Activated naive CD4-positive, alpha-beta T cell treated with anti-CD3 and anti-CD28 coated beads, Interleukin-2, amount 50 U/mL, for 72 hours (primary cell): ENCODE results near the gene KCNMB2. TPM values are rescaled to one million over a fixed set of nuclear protein-coding genes. Genes with fewer than 3 reads are reported as not detected.

Source experiments
- ATAC-seq, 2 donors: fragments of 150-1000 bp; cut with Tn5 transposase; 2 replicates each; pipeline ENCODE4 v1.10.0; 2021; ENCODE audit warnings: mild to moderate bottlenecking in 2 of 2, moderate library complexity in 2 of 2
- DNase-seq, 2 donors: peaks; one replicate each; pipeline ENCODE4 v3.0.0; 2021 to 2022; ENCODE audit warnings: low spot score in 2 of 2
- H3K27ac Mint-ChIP-seq, 2 donors: one replicate each; pipeline ENCODE4 v1.8.0; 2022; ENCODE audit warnings: mild to moderate bottlenecking in 2 of 2, mixed read lengths in 2 of 2
- H3K36me3 Mint-ChIP-seq, 2 donors: one replicate each; pipeline ENCODE4 v1.8.0; 2022; ENCODE audit warnings: mixed read lengths in 2 of 2
- H3K9me3 Mint-ChIP-seq, 2 donors: one replicate each; pipeline ENCODE4 v1.8.0; 2022; ENCODE audit warnings: mixed read lengths in 2 of 2
- total RNA-seq, 2 donors: library from RNA; stranded (reverse); gene quantifications; one replicate each; pipeline ENCODE4 v1.2.3, GENCODE V29; 2022

The KCNMB2 gene
- total RNA-seq, 2 donors from 2014 or later, result not detected

DNA sequence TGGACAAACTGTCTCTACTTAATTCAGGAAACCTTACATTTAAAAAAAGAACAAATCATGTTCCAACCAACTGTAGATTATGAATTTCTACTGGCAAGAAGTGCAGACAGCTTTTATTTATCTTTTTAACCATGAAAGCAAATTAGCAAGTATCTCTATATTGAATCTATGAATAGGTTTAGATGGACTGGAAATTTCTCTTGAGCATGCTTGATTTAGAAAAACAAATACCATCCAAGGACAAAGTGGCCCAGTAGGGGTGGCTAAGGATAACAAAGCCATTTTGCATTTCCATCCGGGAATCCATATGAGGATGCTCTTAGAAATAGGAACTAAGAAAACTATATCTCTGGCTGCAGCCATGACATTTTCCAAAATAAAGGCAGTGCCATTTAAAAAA lies 150.6 kb downstream of the KCNMB2 start:
- no peak for DNase-seq
- Mint-ChIP-seq H3K9me3 (peaks cover 0 to 10% of the 10 kb centered on the region in 2 donors), H3K36me3 (no peaks in the 10 kb centered on the region), H3K27ac (no peak overlapping the region)
- ATAC-seq, result no peak

DNA sequence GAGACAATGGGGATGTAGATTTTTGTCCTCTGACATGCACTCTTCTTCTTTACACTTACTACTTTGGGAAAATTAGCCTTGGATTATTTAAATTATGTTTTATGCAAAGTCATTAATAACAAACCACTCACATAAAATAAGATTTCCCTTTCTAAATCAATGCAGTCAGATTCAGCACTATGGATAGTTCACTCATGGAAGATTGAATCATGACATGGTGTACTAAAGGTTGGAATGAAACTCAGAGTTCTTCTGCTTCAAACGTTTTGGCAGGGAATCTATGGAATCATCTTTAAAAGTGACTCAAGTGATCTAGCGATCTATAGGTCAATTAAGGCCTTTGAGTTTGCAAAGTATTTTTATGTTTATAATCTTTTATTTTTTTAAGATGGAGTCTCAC lies 154.3 kb downstream of the KCNMB2 start:
- Mint-ChIP-seq H3K27ac (no peak overlapping the region), H3K36me3 (peaks cover 0 to 12% of the 10 kb centered on the region in 2 donors), H3K9me3 (peaks cover 5 to 19% of the 10 kb centered on the region in 2 donors)
- DNase-seq (no peak), ATAC-seq (no peak)

DNA sequence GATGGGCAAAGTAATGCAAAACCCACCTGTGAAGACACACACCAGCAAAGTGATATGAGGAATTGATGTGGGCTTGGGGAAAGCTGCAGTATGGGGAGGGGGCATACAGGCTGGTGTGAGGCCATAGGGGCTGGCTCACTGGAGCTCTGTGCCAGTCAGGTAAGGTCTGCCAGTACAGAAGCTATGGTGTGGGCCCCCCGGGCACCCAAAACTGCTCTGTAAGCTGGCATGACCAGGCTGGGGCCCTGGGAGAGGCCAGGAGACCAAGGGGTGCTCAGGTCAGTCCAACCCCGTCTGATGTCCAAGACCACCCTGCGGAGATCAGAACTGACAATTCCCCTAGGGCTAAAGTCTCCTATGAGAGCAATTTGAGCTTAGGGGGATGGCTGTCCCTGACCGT lies 163.1 kb downstream of the KCNMB2 start:
- ATAC-seq (no peak), DNase-seq (no peak)
- peaks cover 0 to 19% of the 10 kb centered on the region in 2 donors for H3K36me3 Mint-ChIP-seq
- peaks cover 19 to 22% of the 10 kb centered on the region in 2 donors for H3K9me3 Mint-ChIP-seq
- H3K27ac Mint-ChIP-seq, result no peak overlapping the region

DNA sequence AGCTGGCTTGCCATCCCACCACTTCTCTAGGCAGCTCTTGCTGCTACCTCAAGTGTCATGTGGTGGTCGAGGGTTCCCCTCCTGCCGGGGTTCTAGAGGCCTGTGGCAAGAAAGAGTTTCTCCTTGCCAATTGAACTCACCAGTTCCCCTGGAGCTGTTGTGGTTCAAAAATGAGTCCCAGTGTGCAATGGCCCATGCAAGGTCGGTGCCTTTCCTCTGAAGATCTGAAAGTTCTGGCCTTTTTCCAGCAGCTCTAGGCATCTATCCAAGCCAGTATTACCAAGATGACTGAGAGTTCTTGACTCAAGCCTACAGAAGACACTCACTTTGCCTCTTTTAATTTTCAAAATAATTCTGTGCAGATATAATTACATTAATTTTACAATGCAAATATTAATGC lies 163.6 kb downstream of the KCNMB2 start:
- Mint-ChIP-seq H3K27ac (no peak overlapping the region), H3K9me3 (peaks cover 18 to 21% of the 10 kb centered on the region in 2 donors), H3K36me3 (peaks cover 0 to 17% of the 10 kb centered on the region in 2 donors)
- ATAC-seq (no peak), DNase-seq (no peak)

DNA sequence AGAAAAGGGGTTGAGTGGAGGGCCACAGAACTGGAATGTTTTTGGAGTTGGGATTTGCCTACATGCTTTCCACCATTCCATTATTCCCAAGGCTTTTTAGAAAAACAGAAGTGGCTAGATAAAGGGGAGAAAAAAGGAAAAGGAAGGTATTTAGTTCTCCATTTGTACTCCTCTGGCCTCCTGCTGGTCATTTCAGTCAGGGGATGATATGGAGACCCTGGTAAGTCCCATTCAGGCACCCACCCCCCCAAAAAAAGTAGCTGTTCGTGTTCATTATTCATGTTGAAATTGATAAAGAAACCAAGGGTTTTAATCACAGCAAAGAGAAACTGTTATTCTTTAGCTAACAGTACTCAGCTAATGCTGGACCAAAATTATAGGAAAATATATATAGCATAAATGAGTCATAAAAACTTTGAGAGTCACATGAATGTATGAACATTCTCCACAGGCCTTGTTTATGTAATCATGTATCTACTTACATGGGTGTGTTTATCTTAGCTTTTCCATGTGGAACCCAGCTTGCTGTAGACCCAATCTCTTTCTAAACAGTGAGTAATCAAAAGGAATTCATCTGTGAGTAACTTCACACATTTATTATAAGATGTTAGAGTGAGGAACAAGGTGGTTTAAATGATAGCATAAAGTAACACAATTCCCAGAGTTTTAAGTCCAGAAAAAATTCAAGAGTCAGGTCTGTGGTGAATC lies 167.2 kb downstream of the KCNMB2 start:
- peaks cover under 1 to 9% of the 10 kb centered on the region in 2 donors for H3K9me3 Mint-ChIP-seq
- H3K27ac Mint-ChIP-seq, result no peak overlapping the region
- DNase-seq (no peak), ATAC-seq (no peak)
- H3K36me3 Mint-ChIP-seq, result peaks cover 0 to 5% of the 10 kb centered on the region in 2 donors

DNA sequence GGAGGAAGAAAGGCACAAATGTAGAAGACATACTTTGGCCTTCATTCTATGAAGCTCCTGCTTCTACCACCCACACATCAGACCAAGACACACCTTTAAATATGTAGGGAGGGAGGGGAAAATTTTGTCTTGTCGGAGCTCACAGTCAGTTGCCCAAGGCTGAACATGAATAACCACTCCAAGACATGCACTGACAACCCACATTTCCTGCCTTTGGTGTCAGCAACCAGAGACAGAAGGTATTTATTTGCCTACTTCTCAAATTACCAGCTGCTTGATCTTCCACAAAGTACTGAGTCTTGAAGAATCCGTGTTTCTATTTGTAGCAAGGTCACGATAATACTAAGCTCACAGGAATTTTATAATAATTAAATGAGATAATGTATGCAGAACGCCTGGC lies 169.7 kb downstream of the KCNMB2 start:
- H3K36me3 Mint-ChIP-seq, result peaks cover 0 to 5% of the 10 kb centered on the region in 2 donors
- H3K27ac Mint-ChIP-seq, result no peak overlapping the region
- DNase-seq (no peak), ATAC-seq (no peak)
- peaks cover 0 to 4% of the 10 kb centered on the region in 2 donors for H3K9me3 Mint-ChIP-seq

DNA sequence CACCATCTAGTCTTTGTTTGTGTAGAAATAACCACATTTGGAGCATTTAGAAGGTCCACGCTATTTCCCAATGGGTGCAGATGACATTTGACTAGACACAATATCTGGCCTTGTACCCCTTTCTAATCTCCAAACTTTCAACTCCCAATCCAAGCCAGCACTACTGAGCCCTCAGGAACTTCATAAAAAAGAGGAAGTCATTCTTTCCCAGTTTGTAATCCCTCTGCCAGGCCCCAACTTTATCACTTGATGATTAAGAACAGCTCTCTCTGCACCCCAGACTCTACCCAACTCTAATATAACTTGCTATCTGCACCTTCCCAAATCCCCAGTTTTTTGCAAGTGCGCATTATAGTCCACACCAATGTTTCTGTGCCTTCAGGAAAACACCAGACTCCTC lies 170.2 kb downstream of the KCNMB2 start:
- H3K9me3 Mint-ChIP-seq, result peaks cover 0 to 4% of the 10 kb centered on the region in 2 donors
- ATAC-seq (no peak), DNase-seq (no peak)
- peaks cover 0 to 5% of the 10 kb centered on the region in 2 donors for H3K36me3 Mint-ChIP-seq
- no peak overlapping the region for H3K27ac Mint-ChIP-seq

DNA sequence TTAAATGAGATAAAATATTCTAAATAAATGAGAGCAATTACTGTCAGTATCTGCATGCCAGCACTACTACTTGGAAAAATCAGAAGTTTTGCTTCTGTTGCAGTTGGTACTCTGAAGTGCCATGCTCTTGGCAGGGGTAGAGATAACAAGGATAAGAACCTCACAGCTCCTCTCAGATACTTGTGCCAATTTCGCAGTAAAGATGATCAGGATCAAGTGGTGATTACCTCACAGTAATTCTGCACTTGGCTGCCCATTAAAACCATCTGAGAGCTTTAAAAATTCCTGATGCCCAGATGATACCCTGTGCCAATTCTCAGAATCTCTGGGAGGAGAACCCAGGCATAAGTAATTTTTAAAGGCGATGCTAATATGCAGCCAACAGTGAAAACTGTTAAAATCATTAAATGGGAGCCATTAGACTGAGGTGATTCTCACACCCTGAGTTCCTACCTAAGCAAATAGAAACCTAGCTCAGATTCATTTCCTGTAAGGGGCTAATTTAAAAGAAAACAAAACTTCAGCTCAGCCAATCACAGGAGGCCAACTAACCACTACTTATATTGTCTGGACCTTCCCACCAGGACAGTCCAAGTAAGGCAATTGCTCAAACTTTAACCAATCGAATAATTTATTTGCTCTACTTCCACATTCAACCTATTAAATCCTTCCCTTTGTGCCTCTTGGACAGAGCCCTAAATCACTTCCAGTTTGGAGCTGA lies 171.2 kb downstream of the KCNMB2 start:
- H3K36me3 Mint-ChIP-seq, result peaks cover 0 to 5% of the 10 kb centered on the region in 2 donors
- ATAC-seq (no peak), DNase-seq (no peak)
- H3K27ac Mint-ChIP-seq, result peak overlapping the region in 1 of 2 donors; percentile 93
- H3K9me3 Mint-ChIP-seq, result peaks cover 0 to 4% of the 10 kb centered on the region in 2 donors

DNA sequence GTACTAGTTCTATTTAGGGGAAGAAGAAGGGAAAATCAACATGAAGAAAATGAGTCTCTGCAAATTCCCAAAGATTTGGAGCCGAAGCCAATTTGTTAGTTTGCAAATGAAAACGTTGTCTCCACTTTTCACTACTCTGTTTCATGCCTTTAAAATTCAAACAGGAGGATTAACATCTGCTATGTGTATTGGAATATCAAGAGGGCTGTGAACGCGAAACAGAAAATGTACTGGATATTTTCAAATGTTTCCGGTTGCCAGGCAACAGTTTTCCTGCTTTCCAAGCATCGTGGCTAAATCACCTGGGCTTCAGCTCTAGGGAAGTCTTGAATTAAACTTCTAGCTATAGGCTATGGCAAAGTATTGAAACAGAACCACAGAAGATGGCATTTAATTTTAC lies 172.8 kb downstream of the KCNMB2 start:
- ATAC-seq (no peak), DNase-seq (no peak)
- Mint-ChIP-seq H3K9me3 (peaks cover 0 to 4% of the 10 kb centered on the region in 2 donors), H3K36me3 (peaks cover 0 to 5% of the 10 kb centered on the region in 2 donors), H3K27ac (no peak overlapping the region)

DNA sequence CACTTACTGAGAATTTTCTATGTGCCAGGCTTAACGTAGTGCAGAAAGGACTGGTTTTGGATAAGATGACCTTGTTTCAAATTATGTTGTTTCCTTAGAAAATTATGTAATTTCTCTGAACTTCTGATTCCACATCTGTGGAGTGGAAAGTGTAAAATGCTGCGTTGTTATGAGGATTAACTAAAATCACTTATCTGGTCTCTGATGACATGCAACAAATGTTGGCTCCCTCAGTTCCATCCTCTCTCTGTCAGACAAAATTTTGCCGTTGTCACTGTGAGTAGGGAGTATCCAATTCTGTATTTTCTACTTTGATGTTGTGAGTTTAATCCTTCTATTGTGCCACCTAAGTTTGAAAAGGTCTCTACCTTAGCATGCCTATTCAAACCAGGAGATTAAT lies 175.5 kb downstream of the KCNMB2 start:
- peaks cover 0 to 5% of the 10 kb centered on the region in 2 donors for H3K36me3 Mint-ChIP-seq
- no peak for DNase-seq
- H3K27ac Mint-ChIP-seq, result no peak overlapping the region
- peaks cover 0 to 4% of the 10 kb centered on the region in 2 donors for H3K9me3 Mint-ChIP-seq
- no peak for ATAC-seq

DNA sequence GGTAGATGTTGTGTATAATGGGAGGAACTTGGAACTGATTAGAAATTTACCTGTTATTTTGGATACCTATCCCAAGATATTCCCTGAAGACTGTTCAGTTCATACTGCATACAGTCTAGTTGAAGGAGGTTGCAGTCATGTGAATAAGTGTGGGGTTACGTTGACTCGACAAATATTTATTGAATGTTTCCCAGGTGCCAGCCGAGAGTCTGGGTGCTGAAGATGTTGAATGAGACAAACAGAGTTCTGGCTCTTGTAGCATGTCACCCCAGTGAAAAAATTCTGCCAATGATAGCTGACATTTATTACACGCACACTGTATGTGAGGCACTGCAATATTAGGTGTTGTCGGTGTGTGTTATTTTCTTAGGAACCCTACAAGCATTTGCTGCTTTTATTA lies 176.0 kb downstream of the KCNMB2 start:
- DNase-seq (no peak), ATAC-seq (no peak)
- H3K36me3 Mint-ChIP-seq, result peaks cover 0 to 5% of the 10 kb centered on the region in 2 donors
- H3K27ac Mint-ChIP-seq, result no peak overlapping the region
- peaks cover 0 to 4% of the 10 kb centered on the region in 2 donors for H3K9me3 Mint-ChIP-seq

DNA sequence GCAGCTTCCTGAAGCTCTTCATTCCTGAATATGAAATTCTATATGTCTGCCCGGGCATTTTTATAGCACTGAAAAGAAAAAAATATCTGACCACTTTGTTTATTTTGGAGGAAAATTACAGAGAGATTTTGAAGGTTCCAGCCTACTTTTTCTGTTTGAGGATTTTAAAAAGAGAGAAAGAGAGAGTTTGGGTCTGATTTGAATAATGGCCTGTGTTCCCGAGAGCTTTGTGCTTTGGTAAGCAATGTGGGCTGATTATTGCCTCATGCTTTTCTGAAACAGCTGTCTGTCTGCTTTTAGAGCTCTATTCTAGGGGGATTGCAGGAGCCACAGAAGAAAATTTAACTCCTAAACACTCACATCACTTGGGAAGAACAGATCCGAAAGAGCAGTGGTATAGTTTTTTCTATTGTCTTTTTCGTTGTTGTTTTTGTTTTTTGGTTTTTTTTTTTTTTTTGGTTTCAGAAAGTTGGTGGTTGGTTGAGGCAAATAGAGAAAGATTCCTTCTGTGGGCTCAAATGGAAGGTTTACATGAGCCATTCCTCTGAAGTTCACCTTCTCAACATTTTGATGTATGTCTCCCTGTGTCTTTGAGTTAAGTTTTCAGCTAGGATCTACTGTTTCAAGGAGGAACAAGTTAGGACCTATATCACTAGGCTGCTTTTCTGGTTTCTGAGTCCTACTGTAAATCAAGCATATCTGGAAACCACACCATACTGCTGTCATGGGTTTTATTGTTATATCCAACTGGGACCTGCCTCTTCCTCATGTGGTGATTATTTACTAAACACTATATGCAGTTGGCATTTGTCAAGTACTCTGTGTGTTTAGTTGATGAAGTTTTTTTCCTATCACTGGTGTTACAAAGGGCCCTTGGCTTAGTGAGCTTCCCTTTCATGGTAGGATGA lies 178.9 kb downstream of the KCNMB2 start:
- DNase-seq, result no peak

DNA sequence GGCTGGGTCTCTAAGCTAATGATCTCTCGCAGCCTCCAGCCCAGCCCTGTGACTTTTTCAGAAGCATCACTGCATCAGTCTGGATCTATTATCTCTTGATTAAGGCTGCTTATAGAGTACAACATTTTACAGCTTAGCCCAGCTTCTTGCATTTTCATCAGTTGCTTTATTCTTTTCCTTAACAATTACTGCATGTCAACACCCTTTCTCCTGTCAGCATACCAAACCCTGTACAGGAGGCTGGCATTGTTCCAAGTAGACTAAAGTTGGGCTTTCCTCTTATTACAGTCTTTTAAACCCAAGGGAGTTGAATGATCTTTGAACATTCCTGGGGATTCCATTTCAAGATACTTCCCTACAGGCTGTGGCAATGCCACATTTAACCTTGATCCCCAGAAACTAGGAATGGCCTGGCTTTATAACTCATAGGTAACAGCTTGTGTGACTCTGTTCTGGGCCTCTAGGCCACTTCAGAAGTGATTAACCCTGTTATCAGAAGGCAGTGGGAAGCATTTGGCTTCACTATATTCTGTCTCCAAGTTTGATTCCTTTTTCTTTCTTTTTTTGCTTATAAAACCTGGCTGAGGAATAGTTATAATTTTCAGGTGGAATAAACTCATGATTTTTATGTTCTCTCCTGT lies 182.9 kb downstream of the KCNMB2 start:
- Mint-ChIP-seq H3K27ac (no peak overlapping the region), H3K9me3 (peaks cover 0 to 2% of the 10 kb centered on the region in 2 donors), H3K36me3 (no peaks in the 10 kb centered on the region)
- ATAC-seq, result no peak
- DNase-seq, result no peak

More for the DNA sequence above, 178.9 kb downstream of the KCNMB2 start:
- Mint-ChIP-seq H3K9me3 (no peaks in the 10 kb centered on the region), H3K36me3 (no peaks in the 10 kb centered on the region), H3K27ac (no peak overlapping the region)
- ATAC-seq, result no peak

DNA sequence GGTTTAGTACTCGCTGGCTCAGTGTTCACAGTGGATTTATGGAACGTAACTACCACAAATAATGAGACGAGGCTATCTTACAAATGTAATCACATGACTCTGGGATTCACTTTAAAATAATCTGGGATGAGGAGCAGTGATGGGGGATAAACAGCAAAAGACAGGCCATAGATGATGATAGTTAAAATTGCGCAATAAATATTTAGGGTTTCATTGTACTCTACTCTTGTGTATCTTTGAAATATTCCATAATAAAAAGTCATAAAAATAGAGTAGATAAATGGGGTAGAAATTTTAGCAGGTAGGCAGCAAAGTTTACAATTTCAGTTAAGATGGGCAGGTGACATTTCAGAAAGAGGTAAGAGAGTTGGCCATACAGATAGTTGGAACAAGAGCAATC lies 196.6 kb downstream of the KCNMB2 start:
- DNase-seq (no peak), ATAC-seq (no peak)
- H3K9me3 Mint-ChIP-seq, result no peaks in the 10 kb centered on the region
- H3K27ac Mint-ChIP-seq, result no peak overlapping the region
- H3K36me3 Mint-ChIP-seq, result no peaks in the 10 kb centered on the region

DNA sequence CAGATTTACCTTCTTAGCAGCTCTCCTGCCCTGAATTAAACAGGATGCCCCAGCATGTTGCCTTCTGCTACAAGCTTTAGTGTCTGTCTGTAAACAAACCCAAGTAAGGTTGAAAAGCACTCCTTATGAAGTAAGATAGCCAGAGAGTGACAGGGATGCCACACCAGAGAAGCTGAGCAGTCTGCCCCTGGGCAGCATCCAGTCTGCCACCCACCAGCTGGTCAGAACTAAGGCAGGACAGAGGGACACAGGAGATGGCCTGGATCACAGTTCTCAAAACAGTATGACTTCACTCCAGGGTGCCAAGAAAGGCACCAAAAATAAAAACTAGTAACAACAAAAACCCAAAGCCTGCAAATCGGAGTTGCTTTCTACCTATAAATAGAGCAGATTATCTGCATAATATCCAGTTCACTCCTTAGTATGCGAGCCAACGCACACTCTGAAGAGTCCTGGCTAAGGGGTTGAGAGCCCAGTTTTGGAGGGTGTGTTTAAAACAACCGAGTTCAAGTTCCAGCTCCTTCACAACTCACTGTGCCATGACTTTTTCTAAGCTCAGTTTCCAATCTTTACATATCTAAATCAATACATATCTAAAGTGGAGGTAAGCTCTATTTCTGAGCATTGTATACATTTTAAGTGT lies 198.9 kb downstream of the KCNMB2 start:
- no peak for ATAC-seq
- DNase-seq, result no peak
- no peaks in the 10 kb centered on the region for H3K9me3 Mint-ChIP-seq
- H3K36me3 Mint-ChIP-seq, result no peaks in the 10 kb centered on the region
- H3K27ac Mint-ChIP-seq, result no peak overlapping the region

DNA sequence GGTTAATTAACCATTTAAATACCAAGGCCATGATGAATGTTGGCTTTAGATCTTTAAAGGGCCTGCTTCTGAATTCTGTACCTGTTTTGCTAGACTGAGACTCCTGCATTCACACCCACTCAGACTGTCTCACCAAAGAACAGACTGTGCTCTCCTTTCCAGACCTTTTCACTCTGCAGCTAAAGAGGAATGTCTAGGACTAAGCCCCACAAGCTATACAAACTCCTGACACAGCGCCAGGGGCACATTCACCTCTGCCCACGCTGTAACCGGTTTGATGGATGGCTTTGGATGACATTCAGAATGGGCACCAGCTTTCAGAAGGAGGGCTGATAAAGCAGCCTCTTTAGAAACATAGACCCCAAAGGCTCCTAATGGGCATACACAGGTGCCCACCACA lies 200.1 kb downstream of the KCNMB2 start:
- DNase-seq (no peak), ATAC-seq (no peak)
- Mint-ChIP-seq H3K9me3 (no peaks in the 10 kb centered on the region), H3K36me3 (no peaks in the 10 kb centered on the region), H3K27ac (no peak overlapping the region)
